Measurements from ENCODE around the gene MAP4K4. TPM values are rescaled to one million over a fixed set of nuclear protein-coding genes. Genes with fewer than 3 reads are reported as not detected.
"Not testable (repeated sequence)": the region's sequence is repeated elsewhere in the genome, so short reads cannot be mapped to it uniquely, and the experiment has no call there.

The MAP4K4 gene
- total RNA-seq, 1 experiment from 2014 or later, result 59.2 TPM

- DNase-seq (ENCODE audit: low spot score), result no peak
Observed at GRCh38 chr2:101768556-101769220, 71.2 kb downstream of the MAP4K4 start.

GRCh38 chr2:101769726-101770125, 72.2 kb downstream of the MAP4K4 start:
- DNase-seq (ENCODE audit: low spot score), result not testable (repeated sequence)

GRCh38 chr2:101770726-101771125, 73.2 kb downstream of the MAP4K4 start:
- DNase-seq (ENCODE audit: low spot score), result peak; percentile 53

GRCh38 chr2:101771227-101771902, 73.9 kb downstream of the MAP4K4 start:
- no peak for DNase-seq (ENCODE audit: low spot score)

- no peak for DNase-seq (ENCODE audit: low spot score)
Observed at GRCh38 chr2:101771910-101772321, 74.4 kb downstream of the MAP4K4 start.

- DNase-seq (ENCODE audit: low spot score), result no peak
Observed at GRCh38 chr2:101773137-101773536, 75.6 kb downstream of the MAP4K4 start.

GRCh38 chr2:101773961-101774360, 76.5 kb downstream of the MAP4K4 start:
- DNase-seq (ENCODE audit: low spot score), result not testable (repeated sequence)

- no peak for DNase-seq (ENCODE audit: low spot score)
Observed at GRCh38 chr2:101775092-101775491, 77.6 kb downstream of the MAP4K4 start.

- DNase-seq (ENCODE audit: low spot score), result no peak
Observed at GRCh38 chr2:101775636-101776035, 78.1 kb downstream of the MAP4K4 start.

- DNase-seq (ENCODE audit: low spot score), result no peak
Observed at GRCh38 chr2:101776172-101777043, 78.9 kb downstream of the MAP4K4 start.

- no peak for DNase-seq (ENCODE audit: low spot score)
Observed at GRCh38 chr2:101777337-101777736, 79.8 kb downstream of the MAP4K4 start.

- DNase-seq (ENCODE audit: low spot score), result no peak
Observed at GRCh38 chr2:101778102-101778501, 80.6 kb downstream of the MAP4K4 start.

GRCh38 chr2:101779190-101779589, 81.7 kb downstream of the MAP4K4 start:
- no peak for DNase-seq (ENCODE audit: low spot score)

GRCh38 chr2:101779656-101780055, 82.1 kb downstream of the MAP4K4 start:
- DNase-seq (ENCODE audit: low spot score), result no peak

- DNase-seq (ENCODE audit: low spot score), result no peak
Observed at GRCh38 chr2:101781326-101781725, 83.8 kb downstream of the MAP4K4 start.

- DNase-seq (ENCODE audit: low spot score), result no peak
Observed at GRCh38 chr2:101781791-101782426, 84.4 kb downstream of the MAP4K4 start.

GRCh38 chr2:101782427-101782792, 84.9 kb downstream of the MAP4K4 start:
- no peak for DNase-seq (ENCODE audit: low spot score)

GRCh38 chr2:101787097-101787496, 89.6 kb downstream of the MAP4K4 start:
- no peak for DNase-seq (ENCODE audit: low spot score)

- DNase-seq (ENCODE audit: low spot score), result no peak
Observed at GRCh38 chr2:101788565-101788964, 91.1 kb downstream of the MAP4K4 start.

- DNase-seq (ENCODE audit: low spot score), result no peak
Observed at GRCh38 chr2:101788995-101789970, 91.8 kb downstream of the MAP4K4 start.

- no peak for DNase-seq (ENCODE audit: low spot score)
Observed at GRCh38 chr2:101790416-101790815, 92.9 kb downstream of the MAP4K4 start.
